ENCODE measurements around the gene MAGI2.

Gene MAGI2

GRCh38 chr7:78712111-78712510, 741.4 kb downstream of the MAGI2 start:
- DNase-seq, result no peak

- no peak for DNase-seq
Measured at GRCh38 chr7:78709658-78710057, 743.8 kb downstream of the MAGI2 start.

- DNase-seq, result no peak
Measured at GRCh38 chr7:78704504-78704903, 749.0 kb downstream of the MAGI2 start.

- DNase-seq, result peak; percentile 53
Measured at GRCh38 chr7:78703391-78703790, 750.1 kb downstream of the MAGI2 start.

GRCh38 chr7:78702770-78703169, 750.7 kb downstream of the MAGI2 start:
- peak; percentile 99 for DNase-seq

- no peak for DNase-seq
Measured at GRCh38 chr7:78695826-78696225, 757.6 kb downstream of the MAGI2 start.

GRCh38 chr7:78691584-78691983, 761.9 kb downstream of the MAGI2 start:
- no peak for DNase-seq

- DNase-seq, result peak; percentile 84
Measured at GRCh38 chr7:78690174-78690573, 763.3 kb downstream of the MAGI2 start.

- no peak for DNase-seq
Measured at GRCh38 chr7:78688376-78688775, 765.1 kb downstream of the MAGI2 start.

GRCh38 chr7:78686189-78686588, 767.3 kb downstream of the MAGI2 start:
- DNase-seq, result no peak

- no peak for DNase-seq
Measured at GRCh38 chr7:78684201-78684600, 769.3 kb downstream of the MAGI2 start.

GRCh38 chr7:78683566-78683965, 769.9 kb downstream of the MAGI2 start:
- DNase-seq, result no peak

GRCh38 chr7:78679112-78679876, 774.2 kb downstream of the MAGI2 start:
- DNase-seq, result no peak

GRCh38 chr7:78677391-78677790, 776.1 kb downstream of the MAGI2 start:
- peak; percentile 61 for DNase-seq

GRCh38 chr7:78675511-78675910, 778.0 kb downstream of the MAGI2 start:
- DNase-seq, result no peak

GRCh38 chr7:78673272-78673671, 780.2 kb downstream of the MAGI2 start:
- no peak for DNase-seq

- DNase-seq, result no peak
Measured at GRCh38 chr7:78662939-78663338, 790.5 kb downstream of the MAGI2 start.

GRCh38 chr7:78649976-78650375, 803.5 kb downstream of the MAGI2 start:
- no peak for DNase-seq

GRCh38 chr7:78649236-78649635, 804.2 kb downstream of the MAGI2 start:
- DNase-seq, result no peak

- DNase-seq, result no peak
Measured at GRCh38 chr7:78642751-78643150, 810.7 kb downstream of the MAGI2 start.

- no peak for DNase-seq
Measured at GRCh38 chr7:78638364-78638763, 815.1 kb downstream of the MAGI2 start.

- no peak for DNase-seq
Measured at GRCh38 chr7:78636727-78637126, 816.7 kb downstream of the MAGI2 start.

GRCh38 chr7:78635026-78635793, 818.3 kb downstream of the MAGI2 start:
- peak; percentile 21 for DNase-seq

GRCh38 chr7:78634093-78634492, 819.4 kb downstream of the MAGI2 start:
- no peak for DNase-seq
